Breast epithelium (tissue), 3 donors: ENCODE data around the gene ACMSD.

ENCODE experiments used
- POLR2A ChIP-seq: fragments of 450-650 bp; IDR thresholded peaks from one replicate; pipeline ENCODE4 v1.6.1; 2016; ENCODE audit warnings: antibody characterized with exemption, mild to moderate bottlenecking, moderate library complexity
- POLR2AphosphoS5 ChIP-seq, 3 donors: sonication (generic); formaldehyde crosslinking; IDR thresholded peaks; one replicate each; pipeline ENCODE4 v1.6.1; 2017; ENCODE audit warnings: antibody characterized with exemption in 3 of 3
- TF ChIP-seq, protein P1 (sequence below), 3 donors: fragments of 450-650 bp; IDR thresholded peaks; one replicate each; pipeline ENCODE4 v1.5.1; 2016 to 2017; ENCODE audit warnings: antibody characterized with exemption in 3 of 3, mild to moderate bottlenecking in 3 of 3, moderate library complexity in 3 of 3

DNA sequence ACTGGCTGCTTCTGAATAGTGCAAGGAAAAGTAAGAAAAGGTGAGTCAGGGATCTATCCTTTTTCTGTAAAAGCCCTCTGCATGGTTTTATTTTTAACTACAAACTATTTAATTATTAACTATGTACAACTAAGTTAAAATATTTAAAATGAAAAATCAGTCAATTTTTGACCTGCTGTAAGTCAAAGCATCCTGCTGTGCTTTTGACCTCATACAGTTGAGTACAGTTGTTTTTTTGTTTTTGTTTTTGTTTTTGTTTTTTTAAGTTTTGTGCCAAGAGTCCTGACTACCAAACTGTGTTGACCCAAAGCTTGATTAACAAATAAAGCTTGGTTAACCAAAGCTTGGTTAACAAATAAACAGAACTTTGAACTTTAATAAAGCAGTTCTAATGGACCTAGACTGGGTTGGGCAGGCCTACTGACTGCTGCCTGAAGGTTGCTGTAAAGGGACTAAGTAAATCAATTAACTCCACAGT is at the start of gene ACMSD:
- TF ChIP-seq, protein P1, sequence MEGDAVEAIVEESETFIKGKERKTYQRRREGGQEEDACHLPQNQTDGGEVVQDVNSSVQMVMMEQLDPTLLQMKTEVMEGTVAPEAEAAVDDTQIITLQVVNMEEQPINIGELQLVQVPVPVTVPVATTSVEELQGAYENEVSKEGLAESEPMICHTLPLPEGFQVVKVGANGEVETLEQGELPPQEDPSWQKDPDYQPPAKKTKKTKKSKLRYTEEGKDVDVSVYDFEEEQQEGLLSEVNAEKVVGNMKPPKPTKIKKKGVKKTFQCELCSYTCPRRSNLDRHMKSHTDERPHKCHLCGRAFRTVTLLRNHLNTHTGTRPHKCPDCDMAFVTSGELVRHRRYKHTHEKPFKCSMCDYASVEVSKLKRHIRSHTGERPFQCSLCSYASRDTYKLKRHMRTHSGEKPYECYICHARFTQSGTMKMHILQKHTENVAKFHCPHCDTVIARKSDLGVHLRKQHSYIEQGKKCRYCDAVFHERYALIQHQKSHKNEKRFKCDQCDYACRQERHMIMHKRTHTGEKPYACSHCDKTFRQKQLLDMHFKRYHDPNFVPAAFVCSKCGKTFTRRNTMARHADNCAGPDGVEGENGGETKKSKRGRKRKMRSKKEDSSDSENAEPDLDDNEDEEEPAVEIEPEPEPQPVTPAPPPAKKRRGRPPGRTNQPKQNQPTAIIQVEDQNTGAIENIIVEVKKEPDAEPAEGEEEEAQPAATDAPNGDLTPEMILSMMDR (IDR thresholded peaks at IDR 0.05): no peak
- TF ChIP-seq POLR2AphosphoS5 (IDR thresholded peaks at IDR 0.05): no peak
- TF ChIP-seq POLR2A: no peak
